Measurements from ENCODE around the gene RNF223.

DNA sequence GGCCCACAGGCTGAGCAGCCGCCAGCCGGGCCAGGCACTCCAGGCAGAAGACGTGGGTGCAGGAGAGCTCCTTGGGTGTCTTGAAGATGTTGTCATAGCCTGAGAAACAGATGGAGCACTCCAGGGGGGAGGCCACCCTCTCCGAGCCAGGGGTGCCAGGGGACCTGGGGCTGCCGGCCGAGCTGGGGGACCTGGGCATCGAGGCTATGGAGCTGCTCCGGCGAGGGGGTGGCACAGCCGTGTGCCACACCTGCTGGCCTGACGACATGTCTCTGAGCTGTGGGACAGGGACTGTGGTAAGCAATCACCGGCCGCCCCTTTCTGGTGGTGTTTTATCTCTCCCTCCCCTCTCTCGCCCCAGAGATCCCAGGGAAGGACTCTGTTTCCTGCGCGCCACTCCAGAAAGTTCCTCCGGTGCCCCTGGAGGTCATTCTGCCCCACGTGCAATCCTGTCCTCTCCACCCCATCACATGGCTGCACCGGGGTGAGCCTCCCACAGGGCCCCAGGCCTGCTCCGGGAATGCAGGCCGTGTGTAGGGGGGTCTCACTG, 1.7 kb downstream of the RNF223 start:
- no peak for TF ChIP-seq EP300 (IDR thresholded peaks at IDR 0.05)
- no peak for TF ChIP-seq POLR2AphosphoS5 (IDR thresholded peaks at IDR 0.05)
- no peak for TF ChIP-seq CTCF (IDR thresholded peaks at IDR 0.05)
- TF ChIP-seq POLR2A (IDR thresholded peaks at IDR 0.05), result no peak

All from stomach (tissue), 4 donors.